ENCODE data around the gene FAM107A.

GRCh38 chr3:58521917-58522631 lies 55.1 kb downstream of the FAM107A start:
- TF ChIP-seq GATA3 (IDR thresholded peaks at IDR 0.05; ENCODE audit: low read depth, low read length) (no peak), GATA2 (IDR thresholded peaks at IDR 0.05; ENCODE audit: low read depth, low read length) (no peak)
